ENCODE measurements around the gene PLCB1. TPM values are rescaled to one million over a fixed set of nuclear protein-coding genes. Genes with fewer than 3 reads are reported as not detected.

Gene PLCB1
- total RNA-seq, 1 donor from 2014 or later, result 16.2 TPM

DNA sequence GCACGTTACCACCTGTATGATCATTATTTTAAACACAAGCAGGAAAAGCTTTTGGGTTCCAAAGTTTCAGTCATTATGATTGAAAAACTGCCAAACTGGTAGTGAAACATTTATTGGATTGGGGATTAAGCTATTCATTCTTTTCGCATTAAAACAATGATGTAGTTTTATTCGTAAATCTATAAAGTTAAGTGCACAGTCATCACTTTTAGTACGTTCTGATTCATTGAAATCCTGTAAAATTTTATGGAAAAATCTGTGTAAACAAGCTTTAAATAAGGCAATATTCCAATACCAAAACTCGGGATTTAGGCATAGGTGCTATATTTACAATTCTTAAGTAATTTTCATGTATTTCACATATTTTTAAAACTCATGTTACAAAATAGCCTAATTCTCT lies 379.9 kb downstream of the PLCB1 start:
- peaks cover 5% of the 10 kb centered on the region for H3K9me3 Mint-ChIP-seq (ENCODE audit: low read depth)
- H3K27me3 Mint-ChIP-seq, result no peaks in the 10 kb centered on the region
- no peaks in the 10 kb centered on the region for H3K36me3 Mint-ChIP-seq (ENCODE audit: insufficient read depth)
- TF ChIP-seq, protein P1, sequence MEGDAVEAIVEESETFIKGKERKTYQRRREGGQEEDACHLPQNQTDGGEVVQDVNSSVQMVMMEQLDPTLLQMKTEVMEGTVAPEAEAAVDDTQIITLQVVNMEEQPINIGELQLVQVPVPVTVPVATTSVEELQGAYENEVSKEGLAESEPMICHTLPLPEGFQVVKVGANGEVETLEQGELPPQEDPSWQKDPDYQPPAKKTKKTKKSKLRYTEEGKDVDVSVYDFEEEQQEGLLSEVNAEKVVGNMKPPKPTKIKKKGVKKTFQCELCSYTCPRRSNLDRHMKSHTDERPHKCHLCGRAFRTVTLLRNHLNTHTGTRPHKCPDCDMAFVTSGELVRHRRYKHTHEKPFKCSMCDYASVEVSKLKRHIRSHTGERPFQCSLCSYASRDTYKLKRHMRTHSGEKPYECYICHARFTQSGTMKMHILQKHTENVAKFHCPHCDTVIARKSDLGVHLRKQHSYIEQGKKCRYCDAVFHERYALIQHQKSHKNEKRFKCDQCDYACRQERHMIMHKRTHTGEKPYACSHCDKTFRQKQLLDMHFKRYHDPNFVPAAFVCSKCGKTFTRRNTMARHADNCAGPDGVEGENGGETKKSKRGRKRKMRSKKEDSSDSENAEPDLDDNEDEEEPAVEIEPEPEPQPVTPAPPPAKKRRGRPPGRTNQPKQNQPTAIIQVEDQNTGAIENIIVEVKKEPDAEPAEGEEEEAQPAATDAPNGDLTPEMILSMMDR (IDR thresholded peaks at IDR 0.05; ENCODE audit: unreplicated experiment), result no peak
- no peak overlapping the region for H3K4me3 Mint-ChIP-seq (ENCODE audit: low read depth)
- H3K4me1 Mint-ChIP-seq (ENCODE audit: low read depth), result peaks cover under 1% of the 10 kb centered on the region
- H3K27ac Mint-ChIP-seq, result no peak overlapping the region
- DNase-seq (ENCODE audit: low spot score, unreplicated experiment), result no peak

DNA sequence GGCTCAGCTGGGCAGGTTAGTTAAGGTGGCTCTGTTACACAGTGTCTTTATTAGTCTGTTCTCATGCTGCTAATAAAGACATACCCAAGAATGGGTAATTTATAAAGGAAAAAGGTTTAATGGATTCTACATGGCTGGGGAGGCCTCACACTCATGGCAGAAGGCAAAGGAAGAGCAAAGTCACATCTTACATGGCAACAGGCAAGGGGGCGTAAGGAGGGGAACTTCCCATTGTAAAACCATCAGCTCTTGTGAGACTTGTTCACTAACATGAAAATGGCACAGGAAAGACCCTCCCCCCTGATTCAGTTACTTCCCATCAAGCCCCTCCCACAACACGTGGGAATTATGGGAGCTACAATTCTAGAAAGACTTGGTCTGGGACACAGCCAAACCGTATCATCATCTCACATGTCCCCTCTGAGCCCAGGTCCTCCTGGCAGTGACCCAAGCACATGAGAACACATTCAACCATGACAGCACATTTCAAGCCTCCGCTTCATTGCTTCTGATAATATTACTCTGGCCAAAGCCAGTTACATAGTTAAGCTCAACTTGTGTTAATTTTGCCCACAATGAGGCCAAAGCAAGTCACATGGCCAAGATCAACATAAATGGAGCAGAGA lies 383.9 kb downstream of the PLCB1 start:
- Mint-ChIP-seq H3K27me3 (no peaks in the 10 kb centered on the region), H3K36me3 (ENCODE audit: insufficient read depth) (no peaks in the 10 kb centered on the region), H3K4me3 (ENCODE audit: low read depth) (no peak overlapping the region), H3K9me3 (ENCODE audit: low read depth) (peaks cover 6% of the 10 kb centered on the region), H3K4me1 (ENCODE audit: low read depth) (peaks cover 4% of the 10 kb centered on the region), H3K27ac (no peak overlapping the region)
- DNase-seq (ENCODE audit: low spot score, unreplicated experiment), result no peak
- TF ChIP-seq, protein P1 (IDR thresholded peaks at IDR 0.05; ENCODE audit: unreplicated experiment), result no peak

DNA sequence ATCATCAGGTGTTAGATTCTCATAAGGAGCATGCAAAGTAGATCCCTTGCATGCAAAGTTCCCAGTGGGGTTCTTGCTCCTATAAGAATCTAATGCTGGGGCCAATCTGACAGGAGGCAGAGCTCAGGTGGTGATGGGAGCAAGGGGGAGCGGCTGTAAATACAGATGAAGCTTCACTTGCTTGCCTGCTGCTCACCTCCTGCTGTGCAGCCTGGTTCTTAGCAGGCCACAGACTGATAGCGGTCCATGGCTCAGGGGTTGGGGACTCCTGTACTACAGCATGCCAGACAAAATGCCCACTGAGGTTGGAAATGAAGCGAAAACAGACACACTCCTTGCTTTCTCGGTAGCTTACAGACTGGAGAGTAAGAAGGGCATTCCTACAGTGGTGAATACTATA lies 386.8 kb downstream of the PLCB1 start:
- H3K4me1 Mint-ChIP-seq (ENCODE audit: low read depth), result peaks cover 4% of the 10 kb centered on the region
- no peak overlapping the region for H3K4me3 Mint-ChIP-seq (ENCODE audit: low read depth)
- H3K27ac Mint-ChIP-seq, result no peak overlapping the region
- TF ChIP-seq, protein P1 (IDR thresholded peaks at IDR 0.05; ENCODE audit: unreplicated experiment), result no peak
- DNase-seq (ENCODE audit: low spot score, unreplicated experiment), result no peak
- H3K36me3 Mint-ChIP-seq (ENCODE audit: insufficient read depth), result no peaks in the 10 kb centered on the region
- H3K27me3 Mint-ChIP-seq, result no peaks in the 10 kb centered on the region
- peaks cover 6% of the 10 kb centered on the region for H3K9me3 Mint-ChIP-seq (ENCODE audit: low read depth)

DNA sequence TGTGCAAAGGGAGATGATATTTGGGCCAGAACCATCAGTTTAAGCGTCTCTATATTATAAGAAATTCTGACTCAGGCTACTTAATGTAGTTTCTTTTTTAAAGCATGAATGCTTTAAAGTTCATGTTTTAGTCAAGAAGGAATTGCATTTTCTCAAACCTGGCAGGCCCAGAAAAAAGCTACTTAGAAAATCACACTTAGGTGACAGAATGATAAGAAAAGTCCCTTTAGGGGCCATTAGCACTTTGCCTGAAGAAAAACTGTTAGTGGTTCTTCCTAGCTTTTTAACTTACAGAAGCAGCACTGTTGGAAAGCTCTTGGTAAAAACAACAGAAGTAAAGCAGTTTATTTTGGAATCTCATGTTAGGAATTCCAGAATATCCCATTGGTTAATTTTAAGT lies 387.8 kb downstream of the PLCB1 start:
- no peaks in the 10 kb centered on the region for H3K36me3 Mint-ChIP-seq (ENCODE audit: insufficient read depth)
- TF ChIP-seq, protein P1 (IDR thresholded peaks at IDR 0.05; ENCODE audit: unreplicated experiment), result no peak
- no peaks in the 10 kb centered on the region for H3K27me3 Mint-ChIP-seq
- no peak overlapping the region for H3K4me3 Mint-ChIP-seq (ENCODE audit: low read depth)
- H3K27ac Mint-ChIP-seq, result no peak overlapping the region
- peaks cover 7% of the 10 kb centered on the region for H3K4me1 Mint-ChIP-seq (ENCODE audit: low read depth)
- H3K9me3 Mint-ChIP-seq (ENCODE audit: low read depth), result peaks cover 6% of the 10 kb centered on the region
- no peak for DNase-seq (ENCODE audit: low spot score, unreplicated experiment)

DNA sequence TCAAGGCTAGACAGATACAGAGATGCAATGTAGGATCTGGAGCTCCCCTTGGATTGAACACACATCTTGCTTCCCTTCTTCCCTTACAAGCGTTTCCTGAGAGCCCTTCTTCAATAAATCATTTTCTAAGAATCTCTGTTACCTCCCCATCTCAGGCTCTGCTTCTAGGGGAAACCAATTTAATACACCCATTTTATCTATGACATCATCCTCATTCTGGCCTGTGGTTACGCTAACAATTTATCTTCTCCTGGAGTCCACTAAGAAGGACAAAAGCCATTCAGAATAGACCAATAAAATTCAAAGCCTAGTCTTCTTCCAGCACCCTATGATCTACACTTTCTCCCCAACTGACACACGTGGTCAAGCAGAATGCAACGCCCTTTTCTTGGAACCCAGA lies 390.1 kb downstream of the PLCB1 start:
- TF ChIP-seq, protein P1 (IDR thresholded peaks at IDR 0.05; ENCODE audit: unreplicated experiment), result no peak
- H3K9me3 Mint-ChIP-seq (ENCODE audit: low read depth), result no peaks in the 10 kb centered on the region
- no peak for DNase-seq (ENCODE audit: low spot score, unreplicated experiment)
- peaks cover 5% of the 10 kb centered on the region for H3K4me1 Mint-ChIP-seq (ENCODE audit: low read depth)
- no peak overlapping the region for H3K27ac Mint-ChIP-seq
- no peaks in the 10 kb centered on the region for H3K36me3 Mint-ChIP-seq (ENCODE audit: insufficient read depth)
- H3K27me3 Mint-ChIP-seq, result no peaks in the 10 kb centered on the region
- no peak overlapping the region for H3K4me3 Mint-ChIP-seq (ENCODE audit: low read depth)

Data from progenitor cell of endocrine pancreas (in vitro differentiated cells).